KOPT-K1 (cell line): ENCODE measurements around the gene ATG4B.

Experiments
- H3K27ac ChIP-seq: fragments of 200-600 bp; sonication (generic); 2 replicates; pipeline ENCODE4 v1.5.1; 2016; ENCODE audit warnings: antibody characterized with exemption, mild to moderate bottlenecking, low read depth, low read length; ENCODE audit not compliant: poor library complexity, severe bottlenecking
- H3K36me3 ChIP-seq: fragments of 200-600 bp; sonication (generic); 2 replicates; pipeline ENCODE4 v1.5.1; 2017; ENCODE audit warnings: antibody characterized with exemption, mild to moderate bottlenecking, low read length, moderate library complexity; ENCODE audit not compliant: insufficient read depth
- H3K9me3 ChIP-seq: fragments of 200-600 bp; sonication (generic); 2 replicates; pipeline ENCODE4 v1.5.1; 2017; ENCODE audit warnings: antibody characterized with exemption, low read length, mild to moderate bottlenecking; ENCODE audit not compliant: insufficient read depth, poor library complexity, severe bottlenecking

The ATG4B gene

GRCh38 chr2:241676665-241677064 lies 39.2 kb downstream of the ATG4B start:
- Histone ChIP-seq H3K9me3 (no peaks in the 10 kb centered on the region), H3K27ac (no peak overlapping the region), H3K36me3 (peaks cover 94% of the 10 kb centered on the region)

GRCh38 chr2:241677392-241677791 lies 39.9 kb downstream of the ATG4B start:
- H3K27ac ChIP-seq = no peak overlapping the region
- peaks cover 94% of the 10 kb centered on the region for H3K36me3 ChIP-seq
- no peaks in the 10 kb centered on the region for H3K9me3 ChIP-seq

GRCh38 chr2:241678307-241678706 lies 40.8 kb downstream of the ATG4B start:
- no peak overlapping the region for H3K27ac ChIP-seq
- H3K9me3 ChIP-seq = no peaks in the 10 kb centered on the region
- peaks cover 95% of the 10 kb centered on the region for H3K36me3 ChIP-seq

- Histone ChIP-seq H3K27ac (no peak overlapping the region), H3K9me3 (no peaks in the 10 kb centered on the region), H3K36me3 (peaks cover 99% of the 10 kb centered on the region)
Observed at GRCh38 chr2:241678784-241679540, 41.5 kb downstream of the ATG4B start.

- H3K27ac ChIP-seq = no peak overlapping the region
- peaks cover 100% of the 10 kb centered on the region for H3K36me3 ChIP-seq
- no peaks in the 10 kb centered on the region for H3K9me3 ChIP-seq
Observed at GRCh38 chr2:241680044-241680443, 42.6 kb downstream of the ATG4B start.

GRCh38 chr2:241680827-241681599 lies 43.5 kb downstream of the ATG4B start:
- H3K36me3 ChIP-seq = peaks cover 91% of the 10 kb centered on the region
- no peak overlapping the region for H3K27ac ChIP-seq
- H3K9me3 ChIP-seq = no peaks in the 10 kb centered on the region

GRCh38 chr2:241686324-241686649 lies 48.8 kb downstream of the ATG4B start:
- peaks cover 57% of the 10 kb centered on the region for H3K36me3 ChIP-seq
- H3K27ac ChIP-seq = peak overlapping the region; percentile 97
- H3K9me3 ChIP-seq = no peaks in the 10 kb centered on the region

- H3K9me3 ChIP-seq = no peaks in the 10 kb centered on the region
- peak within 1 kb of the TSS; percentile 97 for H3K27ac ChIP-seq
- peaks cover 57% of the 10 kb centered on the region for H3K36me3 ChIP-seq
Observed at GRCh38 chr2:241686650-241687425, 49.3 kb downstream of the ATG4B start, which contains the start of gene DTYMK. TSS of gene DTYMK (minus strand) at chr2:241686815. CDS start at chr2:241686783, 32 bp downstream.

GRCh38 chr2:241689306-241689705 lies 51.8 kb downstream of the ATG4B start:
- Histone ChIP-seq H3K27ac (peak overlapping the region; percentile 38), H3K36me3 (peaks cover 56% of the 10 kb centered on the region)

GRCh38 chr2:241690202-241690717 lies 52.8 kb downstream of the ATG4B start:
- peaks cover 57% of the 10 kb centered on the region for H3K36me3 ChIP-seq

More at GRCh38 chr2:241689306-241689705, 51.8 kb downstream of the ATG4B start:
- no peaks in the 10 kb centered on the region for H3K9me3 ChIP-seq

GRCh38 chr2:241692448-241692847 lies 55.0 kb downstream of the ATG4B start:
- H3K36me3 ChIP-seq = peaks cover 67% of the 10 kb centered on the region
- H3K9me3 ChIP-seq = no peaks in the 10 kb centered on the region
- no peak overlapping the region for H3K27ac ChIP-seq

More at GRCh38 chr2:241690202-241690717, 52.8 kb downstream of the ATG4B start:
- no peaks in the 10 kb centered on the region for H3K9me3 ChIP-seq
- H3K27ac ChIP-seq = peak overlapping the region; percentile 38

GRCh38 chr2:241695651-241696050 lies 58.2 kb downstream of the ATG4B start:
- H3K27ac ChIP-seq = no peak overlapping the region
- peaks cover 55% of the 10 kb centered on the region for H3K36me3 ChIP-seq
- H3K9me3 ChIP-seq = no peaks in the 10 kb centered on the region

GRCh38 chr2:241701149-241701398 lies 63.6 kb downstream of the ATG4B start:
- peaks cover 6% of the 10 kb centered on the region for H3K9me3 ChIP-seq
- H3K27ac ChIP-seq = peak overlapping the region; percentile 92
- peaks cover 25% of the 10 kb centered on the region for H3K36me3 ChIP-seq

- Histone ChIP-seq H3K27ac (peak within 1 kb of the TSS; percentile 92), H3K36me3 (peaks cover 29% of the 10 kb centered on the region), H3K9me3 (peaks cover 12% of the 10 kb centered on the region)
Observed at GRCh38 chr2:241701399-241702154, 64.1 kb downstream of the ATG4B start, which contains the start of gene ING5. TSS of gene ING5 (plus strand) at chr2:241702039. CDS start at chr2:241702066, 27 bp downstream.
